A673 (cell line): Measurements from ENCODE around the gene ERICH4. TPM values are rescaled to one million over a fixed set of nuclear protein-coding genes. Genes with fewer than 3 reads are reported as not detected.

Source experiments
- BruUV-seq: library from RNA; stranded (reverse); fragments of 400-500 nt; replicated peaks from 2 replicates; lab custom pipeline; 2021; lab: Mats Ljungman, UMichigan
- CTCF ChIA-PET: fragments of 300-600 bp; sonication (Branson Sonifier 250); formaldehyde crosslinking; loops from one replicate; lab custom pipeline; 2022; ENCODE audit warnings: antibody characterized with exemption; lab: Charles Lee
- POLR2A ChIA-PET: fragments of 300-600 bp; sonication (Branson Sonifier 250); formaldehyde crosslinking; loops from one replicate; lab custom pipeline; 2022; ENCODE audit warnings: antibody characterized with exemption; ENCODE audit not compliant: low non-redundant PET; lab: Charles Lee
- DNase-seq: peaks from one replicate; pipeline ENCODE4 v3.0.0-alpha.2; 2015; ENCODE audit warnings: low spot score
- H3K27ac ChIP-seq: fragments of 200-600 bp; sonication (generic); 2 replicates; pipeline ENCODE4 v1.5.1; 2016; ENCODE audit warnings: mixed run types, low read depth, mild to moderate bottlenecking, mixed read lengths, antibody characterized with exemption, low read length; ENCODE audit not compliant: poor library complexity, severe bottlenecking
- H3K27me3 ChIP-seq: fragments of 200-600 bp; sonication (generic); replicated peaks from 2 replicates; pipeline ENCODE4 v1.6.1; 2017; ENCODE audit warnings: mixed run types, low read depth, mild to moderate bottlenecking, mixed read lengths, antibody characterized with exemption, low read length; ENCODE audit not compliant: insufficient read depth, poor library complexity
- H3K36me3 ChIP-seq: fragments of 200-600 bp; sonication (generic); 2 replicates; pipeline ENCODE4 v1.6.1; 2016; ENCODE audit warnings: mixed run types, mild to moderate bottlenecking, mixed read lengths, antibody characterized with exemption, low read length; ENCODE audit not compliant: insufficient read depth, poor library complexity, severe bottlenecking
- H3K4me1 ChIP-seq: fragments of 200-600 bp; sonication (generic); 2 replicates; pipeline ENCODE4 v1.6.1; 2017; ENCODE audit warnings: mixed run types, mild to moderate bottlenecking, mixed read lengths, antibody characterized with exemption, low read length; ENCODE audit not compliant: insufficient read depth, poor library complexity, severe bottlenecking
- H3K4me3 ChIP-seq: fragments of 200-600 bp; sonication (generic); 2 replicates; pipeline ENCODE4 v1.5.1; 2016; ENCODE audit warnings: low read depth, mixed run types, mild to moderate bottlenecking, mixed read lengths, low read length; ENCODE audit not compliant: poor library complexity, severe bottlenecking
- H3K9me3 ChIP-seq: fragments of 200-600 bp; sonication (generic); 2 replicates; pipeline ENCODE4 v1.6.1; 2016; ENCODE audit warnings: mixed run types, low read depth, mild to moderate bottlenecking, mixed read lengths, antibody characterized with exemption, low read length; ENCODE audit not compliant: poor library complexity, severe bottlenecking
- CTCF ChIP-seq: fragments of 300-800, 200-600 bp; sonication (generic); conservative IDR thresholded peaks from 2 replicates; pipeline ENCODE4 v1.5.1; 2017; ENCODE audit warnings: low read depth, mild to moderate bottlenecking, antibody characterized with exemption, low read length, moderate library complexity, mixed read lengths
- EZH2 ChIP-seq: fragments of 200-600 bp; sonication (generic); IDR thresholded peaks from 2 replicates; pipeline ENCODE4 v1.6.1; 2017; ENCODE audit warnings: borderline replicate concordance, low read depth, mild to moderate bottlenecking, mixed read lengths, antibody characterized with exemption, low read length; ENCODE audit not compliant: poor library complexity, severe bottlenecking
- intact Hi-C: fragments of 100-400 bp; cut with micrococcal nuclease; formaldehyde crosslinking; loops from one replicate; pipeline ENCODE4 v1.10.0; 2022; ENCODE audit not compliant: unreplicated experiment
- total RNA-seq: library from RNA; stranded (reverse); gene quantifications from 2 replicates; pipeline ENCODE4 v1.2.3, GENCODE V29; 2021

The ERICH4 gene
- total RNA-seq, 1 experiment from 2014 or later = not detected

GRCh38 chr19:41436674-41436951, 6.3 kb upstream of the ERICH4 start:
- no peak for TF ChIP-seq EZH2
- POLR2A ChIA-PET = no interaction called here
- peaks cover 8% of the 10 kb centered on the region for H3K36me3 ChIP-seq
- CTCF ChIA-PET = interaction anchor here (1.2 kb wide), 2 partner anchors 12 to 134 kb away, joined by 4 read pairs; no protein-coding TSS in a partner anchor
- BruUV-seq = no TSS peak
- no peaks in the 10 kb centered on the region for H3K9me3 ChIP-seq
- H3K4me1 ChIP-seq = peaks cover 8% of the 10 kb centered on the region
- H3K4me3 ChIP-seq = no peak overlapping the region
- no peaks in the 10 kb centered on the region for H3K27me3 ChIP-seq
- H3K27ac ChIP-seq = no peak overlapping the region
- intact Hi-C loops = no loop called here
- no peak for DNase-seq

- POLR2A ChIA-PET = no interaction called here
- Histone ChIP-seq H3K27ac (no peak overlapping the region), H3K4me3 (no peak overlapping the region), H3K4me1 (peaks cover 8% of the 10 kb centered on the region), H3K9me3 (no peaks in the 10 kb centered on the region), H3K36me3 (no peaks in the 10 kb centered on the region), H3K27me3 (no peaks in the 10 kb centered on the region)
- intact Hi-C loops = no loop called here
- no peak for DNase-seq
- no TSS peak for BruUV-seq
- CTCF ChIA-PET = no interaction called here
- TF ChIP-seq EZH2 = no peak
- no peak for TF ChIP-seq CTCF
Observed at GRCh38 chr19:41437944-41438574, 4.9 kb upstream of the ERICH4 start.

GRCh38 chr19:41439441-41440222, 3.3 kb upstream of the ERICH4 start, which contains the start of gene DMAC2:
Gene DMAC2, minus strand, starts transcription at chr19:41439912. Its CDS starts 13 bp downstream, at chr19:41439899.
- no peaks in the 10 kb centered on the region for H3K27me3 ChIP-seq
- POLR2A ChIA-PET = interaction anchor here (0.6 to 1.5 kb wide), 2 partner anchors 91 to 683 kb away, joined by 4 to 6 read pairs; no protein-coding TSS in a partner anchor
- CTCF ChIA-PET = interaction anchor here (0.6 to 1.7 kb wide), 5 partner anchors 10 to 176 kb away, joined by 3 to 8 read pairs (median 6); no protein-coding TSS in a partner anchor
- no peaks in the 10 kb centered on the region for H3K9me3 ChIP-seq
- H3K4me3 ChIP-seq = peak within 1 kb of the TSS; percentile 67
- BruUV-seq = no TSS peak
- H3K27ac ChIP-seq = peak within 1 kb of the TSS; percentile 95
- intact Hi-C loops = no loop called here
- H3K4me1 ChIP-seq = peaks cover 8% of the 10 kb centered on the region
- DNase-seq = peak; percentile 99
- TF ChIP-seq CTCF (peak; percentile 75), EZH2 (no peak)
- H3K36me3 ChIP-seq = no peaks in the 10 kb centered on the region
